ENCODE results near the gene TM9SF3. TPM values are rescaled to one million over a fixed set of nuclear protein-coding genes. Genes with fewer than 3 reads are reported as not detected.

TM9SF3 gene
- total RNA-seq, 1 experiment from 2014 or later, result 79.3 TPM

DNA sequence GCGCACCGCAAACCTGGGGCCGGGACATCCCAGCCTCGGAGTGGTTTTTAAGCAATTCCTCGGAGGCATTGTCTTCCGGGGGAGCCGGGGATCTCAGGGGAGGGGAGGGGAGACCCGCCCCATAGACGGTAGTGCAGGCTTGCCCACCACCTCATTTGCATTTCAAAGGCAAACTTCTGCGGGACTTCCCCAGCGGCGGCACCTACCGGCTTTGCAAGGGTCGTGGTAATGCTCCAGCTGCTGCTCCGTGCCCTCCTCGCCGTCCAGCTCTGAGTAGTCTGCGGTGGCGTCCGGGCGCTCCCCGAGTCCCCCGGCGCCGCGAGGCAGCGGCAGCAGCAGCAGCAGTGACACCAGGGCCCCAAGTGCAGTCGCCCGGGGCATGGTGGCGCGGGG, 73.5 kb downstream of the TM9SF3 start:
- no TSS peak for BruUV-seq (replicated peaks)
- ChIA-PET CTCF (interaction anchor here (0.8 to 2.8 kb wide), 10 partner anchors 9 to 143 kb away, joined by 3 to 11 read pairs (median 5); no protein-coding TSS in a partner anchor), POLR2A (no interaction called here), RAD21 (ENCODE audit: low non-redundant PET in 1 of 2, low total read pairs in 2 of 2, uncharacterized antibody in 2 of 2, unreplicated experiment in 2 of 2) (interaction anchor here in 1 of 2 experiments (0.6 kb wide), 1 partner anchor 134 kb away, joined by 3 read pairs; no protein-coding TSS in a partner anchor)
- no peak for DNase-seq (ENCODE audit: low read depth, low spot score)
- H4K20me1 ChIP-seq (ENCODE audit: insufficient read depth), result no peaks in the 10 kb centered on the region
- H3K4me1 ChIP-seq (ENCODE audit: control insufficient read depth in 1 of 2, insufficient read depth in 2 of 2, low read length in 2 of 2), result peaks cover 0 to 24% of the 10 kb centered on the region in 2 experiments; a peak in 2 of 4 replicates
- H3K27me3 ChIP-seq (ENCODE audit: insufficient read depth, low read length), result no peaks in the 10 kb centered on the region
- peak overlapping the region; percentile 35 to 58 for H3K4me3 ChIP-seq (replicated peaks in 1 of 2; ENCODE audit: low read depth in 1 of 2, low read length in 2 of 2)
- H3K9ac ChIP-seq (ENCODE audit: low read length), result peak overlapping the region; percentile 44; the same call in 1 of the 2 replicates
- H3K9me2 ChIP-seq (ENCODE audit: insufficient read depth), result no peaks in the 10 kb centered on the region
- H3K79me2 ChIP-seq (ENCODE audit: insufficient read depth, low read length), result no peaks in the 10 kb centered on the region
- no peak for ATAC-seq
- H3K9me3 ChIP-seq (ENCODE audit: control insufficient read depth in 1 of 2, insufficient read depth in 1 of 2, low read depth in 1 of 2, low read length in 2 of 2), result no peaks in the 10 kb centered on the region
- no peaks in the 10 kb centered on the region for H3K36me3 ChIP-seq (ENCODE audit: control insufficient read depth in 1 of 2, insufficient read depth in 2 of 2, low read length in 2 of 2)
- intact Hi-C loops (cut with micrococcal nuclease), result no loop called here
- TF ChIP-seq SRF (IDR thresholded peaks at IDR 0.05; ENCODE audit: low read depth), result no peak
- TF ChIP-seq SIN3A (IDR thresholded peaks at IDR 0.05; ENCODE audit: low read depth), result no peak
- no peak for TF ChIP-seq RAD21 (IDR thresholded peaks at IDR 0.05; ENCODE audit: low read depth)
- no peak for TF ChIP-seq EZH2 (IDR thresholded peaks at IDR 0.05)
- no peak for TF ChIP-seq SP1 (IDR thresholded peaks at IDR 0.05; ENCODE audit: low read depth)
- no peak for TF ChIP-seq POLR2AphosphoS5 (IDR thresholded peaks at IDR 0.05; ENCODE audit: low read depth, low read length)
- TF ChIP-seq YY1 (IDR thresholded peaks at IDR 0.05; ENCODE audit: extremely low read depth, insufficient replicate concordance, low read depth, low read length), result no peak
- TF ChIP-seq CTCF (IDR thresholded peaks at IDR 0.05 in 2 of 3, conservative IDR thresholded peaks at IDR 0.05 in 1 of 3; ENCODE audit: borderline replicate concordance in 1 of 3, insufficient read depth in 1 of 3, low read depth in 2 of 3, low read length in 2 of 3), result no peak
- TF ChIP-seq EZH2phosphoT487 (IDR thresholded peaks at IDR 0.05; ENCODE audit: borderline replicate concordance), result no peak
- TF ChIP-seq ELF1 (IDR thresholded peaks at IDR 0.05; ENCODE audit: borderline replicate concordance, low read depth), result no peak
- no peak for TF ChIP-seq ZBTB33 (IDR thresholded peaks at IDR 0.05; ENCODE audit: extremely low read depth, insufficient replicate concordance, low read length)
- no peak for TF ChIP-seq ZFX (IDR thresholded peaks at IDR 0.05)
- TF ChIP-seq JUND (IDR thresholded peaks at IDR 0.05), result no peak
- TF ChIP-seq REST (IDR thresholded peaks at IDR 0.05; ENCODE audit: low read depth), result no peak
- TF ChIP-seq, protein P1, sequence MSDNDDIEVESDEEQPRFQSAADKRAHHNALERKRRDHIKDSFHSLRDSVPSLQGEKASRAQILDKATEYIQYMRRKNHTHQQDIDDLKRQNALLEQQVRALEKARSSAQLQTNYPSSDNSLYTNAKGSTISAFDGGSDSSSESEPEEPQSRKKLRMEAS (IDR thresholded peaks at IDR 0.05), result no peak
- no peak for TF ChIP-seq POLR2A (IDR thresholded peaks at IDR 0.05; ENCODE audit: borderline replicate concordance, extremely low read depth, insufficient read depth, insufficient read length)
- no peak for TF ChIP-seq TCF7L2 (IDR thresholded peaks at IDR 0.05; ENCODE audit: borderline replicate concordance, extremely low read depth, insufficient read depth, insufficient read length)
- TF ChIP-seq CEBPB (IDR thresholded peaks at IDR 0.05; ENCODE audit: low read depth), result no peak
- TF ChIP-seq FOSL1 (IDR thresholded peaks at IDR 0.05; ENCODE audit: low read depth), result no peak
- TF ChIP-seq CBX3 (IDR thresholded peaks at IDR 0.05; ENCODE audit: low read depth), result no peak
- no peak overlapping the region for H2AFZ ChIP-seq (ENCODE audit: low read depth, low read length, poor library complexity, severe bottlenecking)
- no peak overlapping the region for H3K27ac ChIP-seq (ENCODE audit: low read depth, low read length)
- H3K4me2 ChIP-seq (ENCODE audit: low read length), result peak overlapping the region; percentile 90

Measured in HCT116 (cell line).